Measurements from ENCODE around the gene E2F8. TPM values are rescaled to one million over a fixed set of nuclear protein-coding genes. Genes with fewer than 3 reads are reported as not detected.

E2F8 gene
- polyA plus RNA-seq, 2 of the 4 experiments (the other 2 are of a cell fraction) = 5.7 to 7.4 TPM

DNA sequence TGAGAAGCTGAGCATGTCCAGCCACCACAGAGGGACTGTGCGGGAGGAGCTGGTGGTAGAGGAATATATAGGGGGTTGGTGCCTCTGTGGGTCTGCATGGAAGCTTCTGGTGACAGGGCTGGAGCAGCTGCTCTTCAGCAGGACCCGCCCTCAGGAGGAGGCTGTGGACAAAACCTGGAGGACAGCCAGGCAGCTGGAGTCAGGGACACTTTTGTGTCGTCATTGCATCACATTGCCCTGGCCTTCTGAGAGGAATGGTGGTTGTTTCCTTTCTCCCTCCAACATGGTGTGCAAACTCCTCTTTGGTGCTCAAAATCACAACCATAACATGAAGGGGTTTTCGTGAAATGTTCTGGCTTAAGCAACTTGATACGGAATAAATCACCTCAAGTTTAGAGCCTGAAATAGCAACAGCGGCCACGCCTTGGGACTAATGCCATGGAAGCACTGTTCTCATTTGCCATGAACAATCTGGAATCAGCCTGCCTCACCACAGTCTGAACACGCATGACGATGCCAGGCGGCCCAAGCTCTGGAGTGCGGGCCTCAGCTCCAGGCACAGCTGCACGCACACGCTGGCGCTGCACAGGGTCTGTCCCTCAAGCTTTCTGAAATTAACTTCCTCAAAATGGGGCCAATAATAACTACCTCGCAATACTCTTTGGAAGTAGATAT, 21.8 kb downstream of the E2F8 start:
- H3K9me3 ChIP-seq = no peaks in the 10 kb centered on the region
- no peak for FAIRE-seq
- CTCF ChIA-PET = interaction anchor here (1.4 to 1.7 kb wide), 2 partner anchors 142 to 914 kb away, joined by 3 to 4 read pairs; no protein-coding TSS in a partner anchor
- no peak for ATAC-seq
- TF ChIP-seq ZNF302 (CRISPR knock-in tag; IDR thresholded peaks at IDR 0.05) = no peak
- no peak overlapping the region for H3K4me2 ChIP-seq
- WGBS (ENCODE audit: missing lambda C conversion rate) = 79% methylated on average over 15 of the region's 15 CpGs
- no peak overlapping the region for H3K4me3 ChIP-seq
- H3K4me1 ChIP-seq = no peaks in the 10 kb centered on the region
- POLR2A ChIA-PET = no interaction called here
- no peak for DNase-seq (ENCODE audit: low read depth in 1 of 2, low spot score in 1 of 2)
- H3K27ac ChIP-seq = no peak overlapping the region

DNA sequence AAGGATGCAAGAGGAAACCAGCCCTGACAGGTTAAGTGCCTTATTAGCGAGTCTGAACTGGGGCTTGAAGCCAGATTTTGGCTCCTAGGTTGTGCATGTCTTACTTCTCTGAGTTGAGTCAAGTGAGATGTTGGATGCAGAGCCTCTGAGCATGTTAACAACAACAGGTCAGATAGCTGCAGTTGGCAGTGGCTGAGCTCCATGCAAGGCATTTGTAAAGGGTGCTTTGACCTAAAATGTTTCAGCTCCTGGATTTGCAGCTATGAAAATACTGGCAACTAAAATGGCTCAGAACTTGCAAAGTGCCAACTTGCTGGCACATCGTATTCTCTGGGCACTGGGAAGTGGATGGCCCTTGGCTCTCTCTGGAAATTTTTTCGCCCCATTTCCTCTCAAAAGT, 22.5 kb downstream of the E2F8 start:
- WGBS (ENCODE audit: missing lambda C conversion rate) = 47% methylated on average over 3 of the region's 3 CpGs
- CTCF ChIA-PET = interaction anchor here (1.0 to 1.4 kb wide), 2 partner anchors 10 to 915 kb away, joined by 3 read pairs; no protein-coding TSS in a partner anchor
- POLR2A ChIA-PET = no interaction called here
- DNase-seq (ENCODE audit: low read depth in 1 of 2, low spot score in 1 of 2) = no peak
- no peak for ATAC-seq
- Histone ChIP-seq H3K4me3 (no peak overlapping the region), H3K27ac (no peak overlapping the region), H3K9me3 (no peaks in the 10 kb centered on the region), H3K4me2 (no peak overlapping the region), H3K4me1 (no peaks in the 10 kb centered on the region)
- no peak for FAIRE-seq
- TF ChIP-seq HOXA7 (CRISPR knock-in tag; IDR thresholded peaks at IDR 0.05) (no peak), NFE2L2 (conservative IDR thresholded peaks at IDR 0.05; ENCODE audit: low read length) (no peak), ZSCAN20 (CRISPR knock-in tag; IDR thresholded peaks at IDR 0.05) (no peak), FOSL2 (IDR thresholded peaks at IDR 0.05) (no peak), FOSL2 (CRISPR knock-in tag; IDR thresholded peaks at IDR 0.05) (no peak), NPAS2 (CRISPR knock-in tag; IDR thresholded peaks at IDR 0.05; ENCODE audit: borderline replicate concordance) (no peak), KDM5A (IDR thresholded peaks at IDR 0.05) (no peak), CEBPB (IDR thresholded peaks at IDR 0.05) (no peak), FOSB (CRISPR knock-in tag; IDR thresholded peaks at IDR 0.05) (no peak), CHD4 (IDR thresholded peaks at IDR 0.05; ENCODE audit: borderline replicate concordance) (no peak), JUNB (IDR thresholded peaks at IDR 0.05) (no peak), EHMT2 (IDR thresholded peaks at IDR 0.05; ENCODE audit: low read depth) (no peak), HOXB5 (CRISPR knock-in tag; IDR thresholded peaks at IDR 0.05) (no peak), KDM1A (IDR thresholded peaks at IDR 0.05; ENCODE audit: low read depth) (no peak), EHF (CRISPR knock-in tag; IDR thresholded peaks at IDR 0.05) (no peak), RARB (CRISPR knock-in tag; IDR thresholded peaks at IDR 0.05) (no peak), ESRRA (IDR thresholded peaks at IDR 0.05; ENCODE audit: borderline replicate concordance, low read length) (no peak), TP53 (CRISPR knock-in tag; IDR thresholded peaks at IDR 0.05) (no peak)
- TF ChIP-seq, protein P1, sequence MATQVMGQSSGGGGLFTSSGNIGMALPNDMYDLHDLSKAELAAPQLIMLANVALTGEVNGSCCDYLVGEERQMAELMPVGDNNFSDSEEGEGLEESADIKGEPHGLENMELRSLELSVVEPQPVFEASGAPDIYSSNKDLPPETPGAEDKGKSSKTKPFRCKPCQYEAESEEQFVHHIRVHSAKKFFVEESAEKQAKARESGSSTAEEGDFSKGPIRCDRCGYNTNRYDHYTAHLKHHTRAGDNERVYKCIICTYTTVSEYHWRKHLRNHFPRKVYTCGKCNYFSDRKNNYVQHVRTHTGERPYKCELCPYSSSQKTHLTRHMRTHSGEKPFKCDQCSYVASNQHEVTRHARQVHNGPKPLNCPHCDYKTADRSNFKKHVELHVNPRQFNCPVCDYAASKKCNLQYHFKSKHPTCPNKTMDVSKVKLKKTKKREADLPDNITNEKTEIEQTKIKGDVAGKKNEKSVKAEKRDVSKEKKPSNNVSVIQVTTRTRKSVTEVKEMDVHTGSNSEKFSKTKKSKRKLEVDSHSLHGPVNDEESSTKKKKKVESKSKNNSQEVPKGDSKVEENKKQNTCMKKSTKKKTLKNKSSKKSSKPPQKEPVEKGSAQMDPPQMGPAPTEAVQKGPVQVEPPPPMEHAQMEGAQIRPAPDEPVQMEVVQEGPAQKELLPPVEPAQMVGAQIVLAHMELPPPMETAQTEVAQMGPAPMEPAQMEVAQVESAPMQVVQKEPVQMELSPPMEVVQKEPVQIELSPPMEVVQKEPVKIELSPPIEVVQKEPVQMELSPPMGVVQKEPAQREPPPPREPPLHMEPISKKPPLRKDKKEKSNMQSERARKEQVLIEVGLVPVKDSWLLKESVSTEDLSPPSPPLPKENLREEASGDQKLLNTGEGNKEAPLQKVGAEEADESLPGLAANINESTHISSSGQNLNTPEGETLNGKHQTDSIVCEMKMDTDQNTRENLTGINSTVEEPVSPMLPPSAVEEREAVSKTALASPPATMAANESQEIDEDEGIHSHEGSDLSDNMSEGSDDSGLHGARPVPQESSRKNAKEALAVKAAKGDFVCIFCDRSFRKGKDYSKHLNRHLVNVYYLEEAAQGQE (IDR thresholded peaks at IDR 0.05) = no peak
- TF ChIP-seq, protein P2, sequence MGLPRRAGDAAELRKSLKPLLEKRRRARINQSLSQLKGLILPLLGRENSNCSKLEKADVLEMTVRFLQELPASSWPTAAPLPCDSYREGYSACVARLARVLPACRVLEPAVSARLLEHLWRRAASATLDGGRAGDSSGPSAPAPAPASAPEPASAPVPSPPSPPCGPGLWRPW (IDR thresholded peaks at IDR 0.05) = no peak
